Cardiac septum (tissue), 1 donor: ENCODE measurements around the gene SLC36A3. TPM values are rescaled to one million over a fixed set of nuclear protein-coding genes. Genes with fewer than 3 reads are reported as not detected.
"Not testable (repeated sequence)": the region's sequence is repeated elsewhere in the genome, so short reads cannot be mapped to it uniquely, and the experiment has no call there.

Source experiments
- DNase-seq: peaks from one replicate; pipeline ENCODE4 v3.0.0-alpha.2; 2020; ENCODE audit warnings: low spot score
- intact Hi-C: fragments of 100-400 bp; cut with DNase I; formaldehyde crosslinking; loops from one replicate; pipeline ENCODE4 v1.14.0; 2022
- total RNA-seq: library from RNA; stranded (reverse); fragmentation: NEBNext Ultra II Directional; extraction: Animal tissue kit (Norgen Biotek cat#: 25700); gene quantifications from one replicate; pipeline ENCODE4 v1.2.1, GENCODE V29; 2021
- donor health status: DM: no; HTN: no; CAD: no.

SLC36A3 gene
- total RNA-seq, 1 donor from 2014 or later: not detected

- intact Hi-C loops: no loop called here
- no peak for DNase-seq
Observed at GRCh38 chr5:151267491-151268260, 35.9 kb downstream of the SLC36A3 start.

- intact Hi-C loops: no loop called here
- no peak for DNase-seq
Observed at GRCh38 chr5:151264113-151264512, 39.5 kb downstream of the SLC36A3 start.

- intact Hi-C loops: no loop called here
- no peak for DNase-seq
Observed at GRCh38 chr5:151262532-151262931, 41.0 kb downstream of the SLC36A3 start.

- DNase-seq: no peak
Observed at GRCh38 chr5:151259931-151260330, 43.6 kb downstream of the SLC36A3 start.

GRCh38 chr5:151258816-151259215 is 44.8 kb downstream of the SLC36A3 start:
- intact Hi-C loops: no loop called here
- DNase-seq: no peak

More at GRCh38 chr5:151259931-151260330, 43.6 kb downstream of the SLC36A3 start:
- intact Hi-C loops: no loop called here

GRCh38 chr5:151258201-151258611 is 45.4 kb downstream of the SLC36A3 start:
- DNase-seq: no peak
- intact Hi-C loops: no loop called here

GRCh38 chr5:151257731-151258181 is 45.8 kb downstream of the SLC36A3 start:
- intact Hi-C loops: no loop called here
- no peak for DNase-seq

- intact Hi-C loops: no loop called here
- no peak for DNase-seq
Observed at GRCh38 chr5:151255621-151256286, 47.8 kb downstream of the SLC36A3 start.

- DNase-seq, intact Hi-C loops: not testable (repeated sequence)
Observed at GRCh38 chr5:151254990-151255389, 48.6 kb downstream of the SLC36A3 start.

- no peak for DNase-seq
- intact Hi-C loops: no loop called here
Observed at GRCh38 chr5:151254556-151254955, 49.0 kb downstream of the SLC36A3 start.

- intact Hi-C loops: no loop called here
- DNase-seq: no peak
Observed at GRCh38 chr5:151253605-151253950, 50.0 kb downstream of the SLC36A3 start.

GRCh38 chr5:151252762-151253604 is 50.6 kb downstream of the SLC36A3 start, which contains the start of gene GM2A:
Gene GM2A (plus strand): TSS chr5:151253185. CDS start chr5:151253217, 32 bp downstream.
- intact Hi-C loops: no loop called here
- DNase-seq: peak; percentile 100

GRCh38 chr5:151251621-151252020 is 51.9 kb downstream of the SLC36A3 start:
- intact Hi-C loops: no loop called here
- no peak for DNase-seq

GRCh38 chr5:151251001-151251551 is 52.5 kb downstream of the SLC36A3 start:
- no peak for DNase-seq
- intact Hi-C loops: no loop called here

GRCh38 chr5:151250346-151251000 is 53.1 kb downstream of the SLC36A3 start:
- DNase-seq: no peak

GRCh38 chr5:151249281-151249680 is 54.3 kb downstream of the SLC36A3 start:
- DNase-seq: no peak
- intact Hi-C loops: no loop called here

More at GRCh38 chr5:151250346-151251000, 53.1 kb downstream of the SLC36A3 start:
- intact Hi-C loops: no loop called here

GRCh38 chr5:151248651-151249050 is 54.9 kb downstream of the SLC36A3 start:
- intact Hi-C loops: no loop called here
- DNase-seq: no peak

- intact Hi-C loops: no loop called here
- DNase-seq: no peak
Observed at GRCh38 chr5:151245680-151246219, 57.8 kb downstream of the SLC36A3 start.

GRCh38 chr5:151244206-151244605 is 59.4 kb downstream of the SLC36A3 start:
- no peak for DNase-seq
- intact Hi-C loops: no loop called here
